Urinary bladder (tissue), 4 donors: ENCODE data around the gene ANO8. TPM values are rescaled to one million over a fixed set of nuclear protein-coding genes. Genes with fewer than 3 reads are reported as not detected.

ENCODE experiments used
- DNase-seq: peaks from one replicate; pipeline ENCODE4 v3.0.0-alpha.2; 2015; ENCODE audit errors: extremely low spot score
- H3K27ac ChIP-seq: one replicate; pipeline ENCODE4 v1.5.1; 2013; ENCODE audit warnings: low read depth, mild to moderate bottlenecking, moderate library complexity
- H3K36me3 ChIP-seq: one replicate; pipeline ENCODE4 v1.6.1; 2013; ENCODE audit warnings: mild to moderate bottlenecking, moderate library complexity; ENCODE audit not compliant: insufficient read depth
- H3K4me1 ChIP-seq: one replicate; pipeline ENCODE4 v1.6.1; 2013; ENCODE audit warnings: mild to moderate bottlenecking, moderate library complexity; ENCODE audit not compliant: insufficient read depth
- H3K4me3 ChIP-seq: one replicate; pipeline ENCODE4 v1.5.1; 2013; ENCODE audit warnings: low read depth, low read length
- WGBS: extraction: QIAGEN DNeasy Blood & Tissue Kit; methylation state at CpG from one replicate; pipeline ENCODE4 v1.1.7; 2013; 5-methylcytosine and 5-hydroxymethylcytosine counted together
- polyA plus RNA-seq: library from polyadenylated mRNA; stranded (reverse); fragments of 200-250 nt; gene quantifications from one replicate; pipeline ENCODE4 v1.2.3, GENCODE V29; 2013
- total RNA-seq: library from RNA; depleted of rRNA; stranded (reverse); fragments of >200 nt; gene quantifications from one replicate; pipeline ENCODE4 v1.2.3, GENCODE V29; 2014
- donor health status: healthy with polysubstance abuse.
- donor health status: healthy.

The ANO8 gene
- total and polyA plus RNA-seq, 2 donors, result 4.1 to 5.8 TPM

DNA sequence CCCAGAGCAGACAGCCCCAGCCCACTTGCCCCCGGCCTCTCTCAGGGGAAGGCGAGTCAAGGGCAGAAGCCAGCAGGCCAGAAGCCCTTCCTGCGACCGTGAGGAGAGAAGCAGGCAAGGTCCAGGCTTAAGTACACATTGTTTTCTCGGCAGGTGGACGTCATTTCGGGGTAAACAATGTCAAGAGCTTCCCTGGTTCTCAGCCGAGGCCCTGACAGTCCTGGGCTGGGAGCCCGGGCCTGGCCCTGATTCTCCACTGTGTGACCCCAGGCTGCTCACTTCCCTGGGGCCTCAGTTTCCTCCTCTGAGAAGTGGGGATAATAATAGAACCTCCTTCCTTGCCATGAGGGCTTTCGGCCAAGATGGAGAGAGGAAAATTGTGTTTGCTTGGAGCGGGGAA, 23.1 kb upstream of the ANO8 start:
- DNase-seq, result no peak
- H3K4me3 ChIP-seq, result no peak overlapping the region
- no peaks in the 10 kb centered on the region for H3K36me3 ChIP-seq
- 68% methylated on average over 11 of the region's 11 CpGs for WGBS
- H3K4me1 ChIP-seq, result no peaks in the 10 kb centered on the region
- H3K27ac ChIP-seq, result no peak overlapping the region

GRCh38 chr19:17357078-17357666, 22.5 kb upstream of the ANO8 start:
- Histone ChIP-seq H3K27ac (no peak overlapping the region), H3K4me3 (no peak overlapping the region), H3K36me3 (no peaks in the 10 kb centered on the region), H3K4me1 (no peaks in the 10 kb centered on the region)
- no peak for DNase-seq
- 81% methylated on average over 7 of the region's 7 CpGs for WGBS

GRCh38 chr19:17353386-17353785, 18.7 kb upstream of the ANO8 start:
- H3K36me3 ChIP-seq, result no peaks in the 10 kb centered on the region
- no peak for DNase-seq
- no peak overlapping the region for H3K4me3 ChIP-seq
- H3K4me1 ChIP-seq, result no peaks in the 10 kb centered on the region
- 78% methylated on average over 8 of the region's 8 CpGs for WGBS
- H3K27ac ChIP-seq, result no peak overlapping the region

GRCh38 chr19:17352608-17353280, 18.1 kb upstream of the ANO8 start:
- no peak overlapping the region for H3K27ac ChIP-seq
- no peaks in the 10 kb centered on the region for H3K4me1 ChIP-seq
- DNase-seq, result no peak
- H3K4me3 ChIP-seq, result no peak overlapping the region
- 32% methylated on average over 14 of the region's 14 CpGs for WGBS
- H3K36me3 ChIP-seq, result no peaks in the 10 kb centered on the region

GRCh38 chr19:17351815-17352435, 17.3 kb upstream of the ANO8 start:
- H3K4me3 ChIP-seq, result no peak overlapping the region
- DNase-seq, result no peak
- H3K4me1 ChIP-seq, result no peaks in the 10 kb centered on the region
- WGBS, result 90% methylated on average over 45 of the region's 45 CpGs
- no peak overlapping the region for H3K27ac ChIP-seq
- H3K36me3 ChIP-seq, result no peaks in the 10 kb centered on the region

DNA sequence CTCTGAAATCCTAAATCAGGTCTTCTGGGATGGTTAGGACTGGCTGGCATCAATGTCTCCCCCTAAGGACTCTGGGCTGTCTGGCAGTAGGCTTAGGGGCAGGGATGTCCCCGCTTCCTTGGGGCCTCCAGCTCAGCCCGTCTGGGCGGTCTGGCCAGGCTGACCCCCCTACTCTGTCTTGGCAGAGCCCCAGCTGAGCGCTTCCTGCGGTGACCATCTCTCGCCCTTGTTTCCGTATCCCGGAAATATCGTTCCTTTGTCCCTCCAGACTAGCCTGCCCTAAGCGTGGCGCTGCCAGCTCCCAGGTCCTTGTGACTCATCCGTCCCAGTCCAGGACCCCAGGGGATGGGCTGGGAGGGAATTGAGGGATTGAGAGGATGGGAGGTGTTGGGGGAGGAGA, 14.0 kb upstream of the ANO8 start:
- Histone ChIP-seq H3K4me1 (no peaks in the 10 kb centered on the region), H3K27ac (no peak overlapping the region), H3K36me3 (no peaks in the 10 kb centered on the region), H3K4me3 (no peak overlapping the region)
- no peak for DNase-seq
- under 1% methylated on average over 12 of the region's 12 CpGs for WGBS

GRCh38 chr19:17347877-17348276, 13.2 kb upstream of the ANO8 start:
- Histone ChIP-seq H3K4me3 (no peak overlapping the region), H3K27ac (no peak overlapping the region), H3K36me3 (no peaks in the 10 kb centered on the region), H3K4me1 (no peaks in the 10 kb centered on the region)
- WGBS, result 60% methylated on average over 2 of the region's 2 CpGs
- no peak for DNase-seq

DNA sequence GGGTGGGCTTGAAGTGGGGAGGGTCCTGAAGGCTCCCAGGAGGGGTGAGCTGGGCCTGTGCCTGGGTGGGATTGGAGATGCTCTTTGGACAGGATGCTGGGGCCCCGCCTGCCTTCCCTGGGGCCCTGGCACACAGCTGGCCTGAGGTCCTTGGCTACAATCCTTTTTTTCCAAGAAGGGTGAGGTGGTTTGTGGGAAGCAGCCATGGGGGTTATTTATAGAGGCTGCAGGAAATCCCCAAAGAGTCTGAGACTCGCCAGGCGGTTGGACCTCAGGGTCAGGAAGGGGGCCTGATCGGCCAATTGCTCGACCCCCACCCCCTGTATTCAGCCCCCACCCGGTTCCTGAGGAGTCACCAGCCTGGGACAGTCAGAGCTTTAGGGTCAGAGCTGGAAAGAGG, 12.7 kb upstream of the ANO8 start:
- 21% methylated on average over 6 of the region's 6 CpGs for WGBS
- Histone ChIP-seq H3K36me3 (no peaks in the 10 kb centered on the region), H3K4me1 (no peaks in the 10 kb centered on the region), H3K27ac (no peak overlapping the region), H3K4me3 (no peak overlapping the region)
- no peak for DNase-seq

DNA sequence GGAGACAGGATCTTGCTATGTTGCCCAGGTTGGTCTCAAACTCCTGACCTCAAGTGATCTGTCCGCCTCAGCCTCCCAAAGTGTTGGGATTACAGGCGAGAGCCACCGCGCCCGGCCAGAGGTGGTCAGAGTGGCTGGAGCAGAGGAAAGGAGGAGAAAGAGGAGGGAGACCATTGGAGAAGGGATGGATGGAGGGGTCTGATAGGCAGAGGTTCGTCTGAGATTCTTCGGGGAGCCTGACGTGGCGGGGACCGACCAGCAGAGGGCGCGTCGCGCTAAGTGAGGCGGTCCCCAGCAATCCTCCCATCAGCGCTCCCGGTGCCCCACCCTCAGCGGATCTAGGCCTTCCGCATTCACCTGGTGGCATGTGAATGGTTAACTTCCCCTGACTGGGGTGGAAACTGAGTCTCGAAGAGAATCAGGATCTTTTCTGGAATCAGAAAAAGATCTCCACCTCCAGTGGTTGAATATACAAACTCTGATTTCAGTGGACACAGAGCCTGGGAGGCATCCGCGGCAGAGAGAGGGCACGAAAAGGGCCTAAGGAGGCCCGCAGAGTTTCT, 11.5 kb upstream of the ANO8 start:
- DNase-seq, result no peak
- no peak overlapping the region for H3K4me3 ChIP-seq
- WGBS, result 14% methylated on average over 24 of the region's 24 CpGs
- no peaks in the 10 kb centered on the region for H3K4me1 ChIP-seq
- H3K36me3 ChIP-seq, result no peaks in the 10 kb centered on the region
- H3K27ac ChIP-seq, result no peak overlapping the region

DNA sequence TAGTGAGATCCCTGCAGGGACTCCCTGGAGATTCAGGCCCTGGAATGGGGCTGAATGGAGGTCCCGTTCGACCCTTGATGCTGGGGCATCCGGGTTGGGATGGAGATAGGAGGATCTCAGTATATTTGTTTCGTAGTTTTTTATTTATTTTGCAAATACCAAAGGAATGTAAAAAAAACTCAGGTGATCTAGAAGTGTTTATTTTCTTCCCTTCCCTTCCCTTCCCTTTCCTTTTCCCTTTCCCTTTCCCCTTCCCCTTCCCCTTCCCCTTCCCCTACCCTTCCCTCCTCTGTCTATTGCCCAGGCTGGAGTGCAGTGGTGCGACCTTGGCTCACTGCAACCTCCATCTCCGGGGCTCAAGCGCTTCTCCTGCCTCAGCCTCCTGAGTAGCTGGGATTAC, 7.2 kb upstream of the ANO8 start:
- no peaks in the 10 kb centered on the region for H3K36me3 ChIP-seq
- no peak for DNase-seq

DNA sequence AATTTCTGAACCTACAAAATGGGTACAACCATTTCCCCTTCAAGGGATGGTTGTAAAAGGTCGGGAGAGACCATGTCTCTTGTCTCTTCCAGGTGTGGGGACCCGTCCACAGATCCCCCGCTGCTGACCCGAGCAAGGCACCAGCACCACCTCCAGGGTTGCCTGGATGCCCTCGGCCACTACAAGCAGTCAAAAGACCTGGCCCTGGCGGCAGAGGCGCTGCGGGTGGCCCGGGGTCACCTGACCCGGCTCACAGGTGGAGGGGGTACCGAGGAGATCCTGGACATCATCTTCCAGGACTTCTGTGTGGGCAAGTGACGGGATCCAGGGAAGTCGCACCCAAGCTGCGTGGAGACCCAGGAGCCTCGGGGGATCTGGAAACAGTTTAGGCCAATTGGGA, 6.7 kb upstream of the ANO8 start:
- H3K4me3 ChIP-seq, result no peak overlapping the region
- DNase-seq, result no peak
- no peak overlapping the region for H3K27ac ChIP-seq
- no peaks in the 10 kb centered on the region for H3K4me1 ChIP-seq
- 91% methylated on average over 15 of the region's 15 CpGs for WGBS
- H3K36me3 ChIP-seq, result no peaks in the 10 kb centered on the region

More for the DNA sequence above, 7.2 kb upstream of the ANO8 start:
- Histone ChIP-seq H3K4me1 (no peaks in the 10 kb centered on the region), H3K4me3 (no peak overlapping the region), H3K27ac (no peak overlapping the region)
- WGBS, result 87% methylated on average over 7 of the region's 7 CpGs

- Histone ChIP-seq H3K27ac (no peak overlapping the region), H3K4me3 (no peak overlapping the region), H3K36me3 (no peaks in the 10 kb centered on the region), H3K4me1 (no peaks in the 10 kb centered on the region)
- no peak for DNase-seq
- WGBS, result 67% methylated on average over 17 of the region's 17 CpGs
Observed at GRCh38 chr19:17340871-17341357, 6.3 kb upstream of the ANO8 start.

- Histone ChIP-seq H3K4me1 (no peaks in the 10 kb centered on the region), H3K36me3 (no peaks in the 10 kb centered on the region), H3K4me3 (no peak overlapping the region), H3K27ac (no peak overlapping the region)
- 69% methylated on average over 21 of the region's 21 CpGs for WGBS
- no peak for DNase-seq
Observed at GRCh38 chr19:17340302-17340870, 5.7 kb upstream of the ANO8 start.
